OCI-LY3 (cell line): Measurements from ENCODE around the gene ABHD17C.

Experiments used
- CTCF ChIP-seq: fragments of 200-600, 300-600 bp; sonication (generic); IDR thresholded peaks from 2 replicates; pipeline ENCODE4 v1.5.1; 2014; ENCODE audit warnings: antibody characterized with exemption, low read length, low read depth
- EZH2phosphoT487 ChIP-seq: fragments of 200-600 bp; shearing (Covaris generic); IDR thresholded peaks from 2 replicates; pipeline ENCODE4 v1.6.1; 2018; ENCODE audit warnings: antibody characterized with exemption, mixed run types, low read depth

DNA sequence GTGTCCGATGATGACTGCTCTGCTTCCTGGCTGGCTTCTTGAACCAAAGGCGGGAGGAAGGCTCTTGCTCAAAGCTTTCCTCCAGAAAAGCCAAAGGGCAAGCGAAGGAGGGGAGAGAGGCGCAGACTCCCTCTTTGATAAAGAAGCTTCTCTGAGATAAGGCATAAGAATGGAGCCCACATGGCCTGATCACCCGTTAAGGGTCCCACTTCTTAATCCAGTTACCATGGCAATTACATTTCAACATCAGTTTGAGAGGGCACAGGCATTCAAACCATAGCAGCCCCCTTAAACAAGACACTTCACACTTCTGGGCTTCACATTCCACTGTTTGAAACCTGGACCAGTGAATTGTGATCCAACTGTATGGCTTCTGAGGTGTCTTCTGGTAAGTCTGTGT is 8.0 kb downstream of the ABHD17C start:
- no peak for TF ChIP-seq CTCF
- TF ChIP-seq EZH2phosphoT487 = no peak
